MM.1S (cell line): ENCODE measurements around the gene ENOPH1.

ENCODE experiments used
- CTCF ChIP-seq: fragments of 300-600 bp; sonication (generic); IDR thresholded peaks from 2 replicates; pipeline ENCODE4 v1.5.1; 2016; ENCODE audit warnings: antibody characterized with exemption, low read length, mixed read lengths
- EZH2 ChIP-seq: fragments of 300-600 bp; sonication (generic); optimal IDR thresholded peaks from 2 replicates; pipeline ENCODE3; 2017; ENCODE audit warnings: low read depth, mild to moderate bottlenecking, antibody characterized with exemption, low read length, mixed read lengths

GRCh38 chr4:82421796-82422560, 8.4 kb upstream of the ENOPH1 start:
- no peak for TF ChIP-seq CTCF
- no peak for TF ChIP-seq EZH2
